NCI-H510A treated with DMSO at 0.1 percent for 48 hours (cell line): ENCODE results near the gene KCNH4.
"Not testable (repeated sequence)": the region's sequence is repeated elsewhere in the genome, so short reads cannot be mapped to it uniquely, and the experiment has no call there.

Source experiments
- DNase-seq: peaks from one replicate; lab custom pipeline; 2025; lab: John Stamatoyannopoulos, UW

KCNH4 gene

DNA sequence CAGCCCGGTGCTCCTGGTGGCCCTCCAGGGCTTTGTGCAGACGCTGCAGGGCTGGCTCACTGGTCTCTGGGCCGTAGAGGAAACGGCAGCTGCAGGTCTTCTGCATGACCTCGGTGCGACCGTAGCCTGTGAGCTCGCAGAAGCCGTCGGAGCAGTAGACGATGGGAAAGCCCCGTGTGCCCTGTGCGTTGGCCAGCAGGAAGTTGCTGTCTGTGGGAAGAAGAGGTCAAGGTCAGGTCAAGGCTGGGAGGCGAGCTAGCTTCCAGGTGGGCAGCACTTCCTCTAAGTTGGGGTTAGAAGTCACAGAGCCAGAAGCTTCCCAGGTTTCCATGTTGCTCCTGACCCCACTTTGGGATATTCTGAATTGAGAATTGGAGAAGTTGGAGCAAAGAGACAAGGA, 2.1 kb downstream of the KCNH4 start:
- DNase-seq, result no peak

DNA sequence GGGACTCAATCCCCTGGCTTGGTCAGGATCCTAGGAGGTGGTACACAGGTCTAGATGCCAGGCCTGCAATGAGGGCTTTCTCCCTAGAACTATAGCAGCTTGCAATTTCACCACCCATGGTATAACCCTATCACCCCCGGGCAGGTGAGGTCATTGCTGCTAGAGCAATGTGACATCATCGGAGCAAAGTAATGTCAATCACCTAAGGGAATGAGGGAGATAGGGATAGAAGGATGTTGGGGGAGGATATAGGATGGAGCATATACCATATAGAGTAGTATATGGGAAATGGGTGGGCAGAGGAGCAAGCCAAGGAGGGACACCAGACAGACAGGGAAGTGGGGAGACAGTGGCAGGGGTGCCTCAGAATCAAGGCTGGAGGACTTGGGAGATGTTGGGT, 3.3 kb downstream of the KCNH4 start:
- DNase-seq, result no peak

DNA sequence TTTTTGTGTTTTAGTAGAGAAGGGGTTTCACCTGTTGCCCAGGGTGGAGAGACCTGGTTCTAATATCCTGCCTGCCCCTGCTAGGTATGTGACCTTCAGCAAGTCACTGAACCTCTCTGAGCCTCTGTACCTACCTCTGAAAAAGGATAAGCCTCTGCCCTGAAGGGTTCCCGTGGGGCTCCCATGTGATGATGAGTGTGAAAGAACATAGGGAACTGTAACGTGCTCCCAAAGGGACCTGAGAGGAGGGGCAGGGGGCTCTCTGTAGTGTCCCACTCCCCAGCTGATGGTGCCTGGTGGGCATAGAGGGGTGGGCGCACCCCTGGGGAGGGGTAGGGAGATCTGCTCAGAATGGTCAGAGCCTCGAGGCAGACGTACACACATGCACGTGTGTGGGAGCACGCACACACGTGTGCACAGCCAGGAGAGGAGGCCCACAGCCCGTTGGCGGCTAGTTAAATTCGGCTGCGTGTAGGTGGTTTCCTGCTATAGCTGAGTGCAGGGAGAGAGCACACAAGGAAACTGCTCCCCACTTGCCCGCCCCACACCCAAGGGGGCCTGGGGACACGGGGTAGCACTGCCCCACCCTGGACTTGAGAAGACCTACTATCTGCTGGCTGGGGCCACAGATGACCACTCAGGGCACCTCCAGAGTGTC, 6.7 kb downstream of the KCNH4 start:
- DNase-seq, result no peak

DNA sequence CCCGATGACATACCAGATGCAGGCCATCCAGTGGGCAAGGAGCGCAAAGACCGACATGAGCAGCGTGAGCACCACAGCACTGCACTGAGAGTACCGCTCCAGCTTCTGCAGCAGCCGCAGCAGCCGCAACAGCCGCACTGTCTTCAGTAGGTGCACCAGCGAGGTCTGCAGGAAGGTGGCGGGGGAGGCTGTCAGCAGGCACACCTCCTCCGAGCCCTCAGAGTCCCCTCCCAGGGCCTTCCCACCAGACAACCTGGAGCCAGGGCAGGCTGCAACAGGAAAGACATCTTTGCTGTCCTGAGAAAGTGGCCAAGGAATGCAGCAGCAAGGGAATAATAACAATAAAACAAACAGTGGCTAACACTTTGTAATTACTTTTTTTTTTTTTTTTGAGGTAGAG, 9.1 kb downstream of the KCNH4 start:
- DNase-seq, result no peak

DNA sequence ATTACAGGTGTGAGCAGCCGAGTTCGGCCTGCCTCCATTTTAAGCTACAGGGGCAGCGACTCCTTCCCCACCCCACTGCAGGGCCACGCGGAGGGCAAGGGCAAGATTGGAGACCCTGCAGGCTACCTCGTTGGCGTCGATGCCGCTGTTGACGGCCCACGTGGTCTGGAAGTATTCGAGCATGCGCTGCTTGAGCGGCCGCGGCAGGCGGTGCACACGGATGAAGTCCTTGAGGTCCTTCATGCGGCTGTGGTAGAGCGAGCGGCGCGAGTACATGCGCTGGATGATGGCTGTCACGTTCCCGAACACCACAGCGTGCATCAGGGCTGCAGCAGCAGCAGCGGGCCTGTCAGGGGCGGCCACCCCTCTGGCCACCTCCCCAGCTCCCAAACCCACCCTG, 11.6 kb downstream of the KCNH4 start:
- no peak for DNase-seq

DNA sequence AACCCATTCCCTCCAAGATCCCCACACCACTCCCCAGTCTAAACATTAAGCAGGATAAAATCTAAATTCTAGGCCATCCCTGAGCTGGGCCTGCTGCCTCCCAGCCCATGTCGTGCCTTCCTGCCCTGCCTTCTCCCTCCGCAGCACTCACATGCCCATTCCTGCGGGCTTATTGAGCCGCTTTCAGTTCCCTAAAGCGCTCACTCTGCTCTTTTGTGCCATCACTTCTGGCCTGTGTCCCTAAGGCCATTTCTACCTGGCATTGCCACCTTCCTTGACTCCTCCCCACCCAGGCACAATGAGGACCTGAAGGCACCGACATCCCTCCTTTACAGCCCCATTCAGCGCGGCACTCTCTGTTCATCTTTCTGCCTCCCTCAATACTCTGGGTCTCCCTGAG, 13.1 kb downstream of the KCNH4 start:
- no peak for DNase-seq

DNA sequence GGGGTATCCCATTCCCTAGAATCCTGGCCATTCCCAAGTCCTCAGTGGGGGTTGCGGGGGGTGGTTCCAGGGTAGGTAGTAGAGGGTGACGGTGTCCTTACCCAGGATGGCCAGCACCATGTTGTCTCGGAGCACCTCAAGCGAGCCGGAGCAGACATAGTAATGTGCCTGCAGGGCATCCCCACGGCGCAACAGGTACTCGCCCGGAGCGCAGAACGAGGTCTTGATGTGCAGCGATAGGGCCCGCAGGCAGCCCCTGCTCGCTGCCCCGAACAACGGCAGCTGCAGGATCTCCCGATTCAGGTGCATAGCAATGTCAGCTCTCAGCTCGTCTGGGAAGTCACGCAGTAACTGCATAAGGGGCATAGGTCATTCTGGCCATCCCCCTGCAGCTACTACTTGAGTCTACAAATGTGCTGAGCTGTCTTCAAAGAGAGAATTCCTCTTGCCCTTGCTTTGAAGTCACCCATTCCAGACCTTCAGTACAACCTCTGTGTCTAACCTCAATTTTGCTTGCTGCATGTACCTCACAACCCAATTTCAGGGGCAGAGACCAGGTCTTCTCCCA, 14.7 kb downstream of the KCNH4 start:
- no peak for DNase-seq

DNA sequence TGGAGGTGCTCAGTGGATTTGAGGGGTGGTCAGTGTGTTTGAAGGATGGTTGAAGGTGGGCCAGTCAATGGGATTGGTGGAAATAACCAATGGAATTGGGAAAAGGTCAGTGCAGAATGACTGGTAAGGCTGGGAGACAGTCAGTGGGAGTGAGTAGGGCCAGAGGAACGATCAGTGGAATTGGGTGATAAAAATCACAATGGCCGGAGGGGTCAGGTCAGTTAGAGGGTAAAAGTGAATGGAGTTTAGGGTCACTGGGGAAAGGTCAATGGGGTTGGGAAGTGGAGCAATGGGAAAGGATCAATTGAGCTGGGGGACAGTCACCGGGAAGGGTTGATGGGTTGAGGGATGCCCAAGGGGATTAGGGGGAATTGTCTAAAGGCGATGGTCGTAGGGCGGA, 15.2 kb downstream of the KCNH4 start:
- no peak for DNase-seq

DNA sequence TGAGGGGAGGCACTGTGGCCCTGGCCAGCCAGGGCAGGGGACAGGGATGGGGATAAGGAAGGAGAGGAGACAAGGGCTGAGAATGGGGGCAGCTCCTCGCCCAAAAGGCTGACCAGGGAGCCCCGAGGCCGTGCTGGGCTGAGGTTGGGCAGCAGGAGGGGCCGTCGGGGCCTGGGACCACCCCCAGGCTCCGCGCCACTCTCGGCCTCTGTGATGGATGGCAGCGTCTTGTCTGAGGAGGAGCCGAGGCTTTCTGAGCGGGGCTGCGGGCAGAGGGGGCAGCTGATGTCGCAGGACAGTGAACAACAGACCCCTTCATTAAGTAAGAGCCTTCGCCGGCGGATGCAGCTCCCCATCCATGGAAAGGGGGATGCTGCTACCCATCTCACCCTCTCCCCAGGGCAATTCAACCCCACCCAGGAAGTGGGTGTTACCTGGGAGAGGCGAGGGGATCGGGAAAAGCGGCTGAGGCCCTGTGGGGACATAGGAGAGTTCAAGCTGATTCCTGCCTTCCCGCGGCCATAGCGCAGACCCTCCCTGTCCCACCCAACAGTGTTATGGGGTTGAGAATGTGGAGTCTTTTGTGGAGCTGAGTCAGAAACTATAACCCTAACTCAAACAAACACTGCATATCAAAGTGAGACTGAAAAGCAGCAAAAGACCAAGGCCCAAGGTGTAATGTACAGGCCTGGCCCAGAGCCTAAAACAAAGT, 17.1 kb downstream of the KCNH4 start:
- DNase-seq, result no peak

DNA sequence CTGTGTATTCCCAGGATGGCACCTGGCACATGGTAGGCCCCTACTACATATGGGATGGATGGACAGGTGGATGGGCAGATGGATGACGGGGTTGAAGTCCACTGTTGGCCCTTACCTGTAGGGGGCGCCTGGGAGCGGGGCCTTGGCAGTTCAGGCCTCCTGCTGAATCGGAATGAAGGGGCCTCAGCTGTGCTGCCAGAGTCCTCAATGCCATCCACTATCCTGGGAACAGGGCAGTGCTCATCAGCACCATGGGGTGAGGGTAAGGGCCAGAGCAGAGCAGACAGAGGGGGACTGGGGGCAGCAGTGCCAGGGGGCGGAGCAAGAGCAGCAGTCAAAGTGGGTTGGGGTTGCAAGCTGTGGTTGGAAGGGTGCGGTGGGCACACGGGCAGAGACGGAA, 17.8 kb downstream of the KCNH4 start:
- no peak for DNase-seq

DNA sequence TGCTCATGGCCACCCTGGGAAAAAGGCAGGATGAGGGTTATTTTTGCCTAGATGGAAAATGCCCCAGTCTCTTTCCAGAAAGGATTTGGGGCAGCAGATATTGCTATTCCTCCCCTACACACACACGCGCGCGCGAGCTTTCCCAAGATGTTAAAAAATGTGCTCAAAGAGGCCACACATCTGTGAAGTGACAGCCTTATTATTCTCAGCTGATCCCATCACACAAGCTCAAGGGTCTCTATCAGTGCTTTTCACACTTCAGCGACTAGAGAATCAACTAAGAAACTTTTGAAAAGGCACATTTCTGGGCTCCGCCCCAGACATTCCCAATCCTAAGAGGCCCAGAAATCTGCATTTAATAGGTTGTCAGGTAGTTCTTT, 20.4 kb downstream of the KCNH4 start:
- DNase-seq, result no peak

DNA sequence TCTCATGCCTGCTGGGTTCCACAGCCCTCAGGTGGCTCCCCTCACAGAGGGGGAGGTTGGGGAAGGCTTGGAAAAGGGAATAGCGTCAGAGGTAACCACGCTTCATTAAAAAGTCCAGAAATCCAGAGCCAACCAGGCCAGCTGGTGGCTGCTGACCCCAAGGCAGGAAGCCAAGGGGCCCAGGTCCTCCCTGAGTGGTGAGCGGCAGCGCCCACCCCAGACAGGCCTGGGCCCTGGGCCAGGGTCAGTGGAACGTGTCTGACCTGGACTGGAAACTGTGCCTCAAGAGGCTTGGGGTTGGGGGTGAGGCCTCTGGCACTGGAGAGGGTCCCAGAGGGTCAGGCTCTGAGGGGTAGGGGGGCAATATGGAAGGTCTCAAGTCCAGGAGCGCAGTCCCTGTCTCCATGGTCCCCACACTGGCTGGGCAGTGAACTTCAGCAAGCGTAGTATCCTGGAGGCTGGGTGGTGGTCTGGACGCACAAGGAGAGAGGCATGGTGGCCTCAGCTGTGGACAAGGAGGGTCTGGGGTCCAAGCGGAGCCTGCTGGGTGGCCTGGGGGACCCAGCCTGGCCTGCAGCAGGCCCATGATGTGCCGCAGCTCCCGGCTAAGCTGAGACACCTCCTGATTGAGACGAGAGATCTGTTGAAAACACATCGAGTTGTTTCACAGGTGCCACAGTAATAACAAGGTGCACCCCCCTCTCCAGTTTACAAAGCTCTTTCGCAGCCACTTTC, 21.0 kb downstream of the KCNH4 start:
- no peak for DNase-seq

DNA sequence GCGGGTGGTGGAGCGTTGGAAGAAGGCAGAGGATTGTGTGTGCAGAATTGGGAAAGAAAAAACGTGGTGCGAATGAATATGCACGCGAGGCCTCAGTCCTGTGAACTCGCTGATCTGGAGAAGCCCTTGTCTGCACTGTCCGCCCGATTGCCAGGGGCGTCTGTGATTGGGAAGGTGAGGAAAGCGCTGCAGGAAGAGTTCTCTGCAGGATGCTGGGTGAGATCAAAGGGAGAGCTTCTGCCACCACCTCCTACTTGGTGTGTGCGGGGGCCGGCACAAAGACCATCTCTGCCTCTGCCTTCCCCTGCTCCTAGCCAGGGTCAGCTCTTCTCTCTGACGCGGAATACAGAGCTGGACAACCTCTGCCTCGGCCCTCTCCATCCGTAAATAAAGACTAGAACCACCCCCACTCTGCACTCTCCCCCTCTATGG, 25.3 kb downstream of the KCNH4 start:
- no peak for DNase-seq

DNA sequence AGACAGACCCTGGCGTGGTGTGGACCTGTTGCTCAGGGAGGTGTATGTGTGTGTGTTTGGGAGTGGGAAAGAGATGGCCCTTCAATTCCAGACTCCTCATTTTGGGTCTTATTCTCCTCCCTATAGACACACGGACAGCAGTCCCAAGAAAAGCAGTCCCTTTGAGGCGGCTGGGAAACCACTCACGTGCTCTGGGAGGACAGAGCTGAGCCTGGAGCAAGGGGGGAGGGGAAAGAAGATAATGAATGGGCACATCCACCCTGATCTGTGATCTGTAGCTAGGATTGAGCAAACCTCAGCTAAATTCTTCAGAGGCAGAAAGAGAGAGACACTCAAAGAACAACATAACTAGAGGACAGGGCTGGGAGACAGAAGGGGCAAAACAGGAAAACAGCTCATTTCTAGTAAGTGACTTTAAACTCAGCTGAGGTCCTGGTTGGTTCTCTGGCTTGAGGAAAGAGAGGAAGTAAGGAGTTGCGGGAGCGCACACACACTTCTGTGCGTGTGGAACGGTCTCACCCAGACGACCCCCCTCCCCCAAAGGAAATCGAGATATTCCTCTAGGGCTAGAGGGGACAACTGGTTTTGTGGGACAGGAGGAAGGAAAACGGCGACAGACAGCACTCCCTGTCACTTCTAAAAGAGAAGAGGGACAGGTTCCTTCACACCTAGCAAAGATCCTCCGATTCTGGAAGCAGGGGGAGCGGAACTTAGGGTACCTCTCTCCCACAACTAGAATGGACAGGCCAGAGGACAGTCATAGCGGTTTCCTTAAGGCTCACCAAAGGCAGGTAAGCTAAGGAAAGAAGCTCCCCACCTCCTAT, 26.8 kb downstream of the KCNH4 start:
- DNase-seq, result no peak

DNA sequence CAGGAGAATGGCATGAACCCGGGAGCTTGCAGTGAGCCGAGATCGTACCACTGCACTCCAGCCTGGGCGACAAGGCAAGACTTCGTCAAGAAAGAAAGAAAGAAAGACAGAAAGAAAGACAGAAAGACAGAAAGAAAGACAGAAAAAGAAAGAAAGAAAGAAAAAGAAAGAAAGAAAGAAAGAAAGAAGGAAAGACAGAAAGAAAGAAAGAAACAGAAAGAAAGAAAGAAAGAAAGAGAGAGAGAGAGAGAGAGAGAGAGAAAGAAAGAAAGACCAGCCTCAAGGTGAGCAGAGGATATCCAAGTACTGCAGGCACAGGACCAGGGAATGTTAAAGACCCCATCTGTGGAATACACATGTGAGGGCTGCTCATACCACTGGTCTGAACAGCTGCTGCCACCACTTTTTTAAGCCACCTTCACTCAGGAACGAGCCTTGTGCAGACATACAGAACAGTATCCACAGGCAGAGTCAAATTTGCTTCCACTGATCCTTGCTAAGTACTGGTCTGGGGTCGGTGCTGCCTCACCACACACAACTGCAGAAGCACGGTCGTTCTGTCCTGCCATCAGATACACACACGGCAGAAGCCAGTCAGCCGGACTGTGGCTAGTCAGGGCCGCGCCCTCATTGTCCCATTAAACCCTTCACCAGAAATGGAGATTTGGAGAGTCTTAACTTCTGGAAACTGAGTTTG, 33.9 kb downstream of the KCNH4 start:
- DNase-seq, result no peak

DNA sequence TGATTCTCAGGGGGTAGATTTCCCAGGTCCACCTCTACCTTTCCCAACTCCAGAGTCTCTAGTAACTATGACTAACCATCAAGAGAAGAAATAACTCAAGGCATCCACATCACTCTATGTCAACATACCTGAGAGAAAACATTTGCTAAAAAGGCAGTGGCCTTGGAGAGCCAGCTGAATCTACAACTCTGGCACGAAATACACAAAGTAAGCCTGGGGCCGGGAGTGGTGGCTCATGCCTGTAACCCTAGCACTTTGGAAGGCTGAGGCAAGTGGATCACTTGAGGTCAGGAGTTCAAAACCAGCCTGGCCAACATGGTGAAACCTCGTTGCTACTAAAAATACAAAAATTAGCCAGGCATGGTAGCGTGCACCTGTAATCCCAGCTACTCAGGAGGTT, 37.8 kb downstream of the KCNH4 start:
- DNase-seq, result not testable (repeated sequence)

DNA sequence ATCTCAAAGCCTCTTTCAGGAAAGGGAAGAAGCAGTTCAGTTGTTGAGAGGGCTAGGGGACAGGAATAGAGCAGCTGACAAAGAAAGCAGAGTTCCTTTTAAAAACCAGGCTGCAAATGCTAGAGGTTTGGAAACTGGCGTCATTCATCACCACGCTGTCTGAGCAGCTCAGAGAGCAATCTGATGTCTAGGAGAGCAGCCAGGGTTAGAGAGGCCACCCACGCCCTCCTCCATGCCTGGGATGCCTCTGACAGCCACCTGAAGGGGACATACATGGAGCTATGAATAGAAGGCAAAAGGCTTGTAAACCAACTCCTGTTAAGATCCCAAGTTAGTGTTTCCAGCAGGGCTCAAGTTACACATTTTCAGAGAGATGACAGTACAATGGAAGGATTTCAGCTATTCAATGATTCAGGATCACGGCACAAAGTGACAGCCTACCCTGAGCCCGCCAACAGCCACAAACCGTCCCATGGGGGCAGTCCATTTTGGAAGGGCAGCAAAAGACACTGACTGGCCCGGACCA, 38.5 kb downstream of the KCNH4 start:
- DNase-seq, result no peak

DNA sequence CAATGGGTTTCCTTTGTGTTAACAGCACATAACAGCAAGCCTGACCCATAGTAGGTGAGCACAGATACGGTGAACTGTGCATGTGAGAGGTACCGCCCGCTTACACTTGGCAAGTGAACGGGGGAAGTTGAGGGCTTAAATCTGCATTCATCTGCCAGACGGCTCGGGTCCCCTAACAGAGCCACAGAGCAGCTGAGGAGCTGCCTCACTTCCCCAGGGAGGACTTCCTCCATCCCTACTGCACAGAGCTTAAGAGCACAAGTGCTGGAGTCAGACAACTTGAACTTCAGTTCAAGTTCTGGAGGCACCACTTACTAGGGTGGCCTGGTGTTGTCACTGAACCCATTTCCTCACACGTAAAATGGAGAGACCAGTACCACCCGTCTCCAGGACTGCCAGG, 39.6 kb downstream of the KCNH4 start:
- no peak for DNase-seq

DNA sequence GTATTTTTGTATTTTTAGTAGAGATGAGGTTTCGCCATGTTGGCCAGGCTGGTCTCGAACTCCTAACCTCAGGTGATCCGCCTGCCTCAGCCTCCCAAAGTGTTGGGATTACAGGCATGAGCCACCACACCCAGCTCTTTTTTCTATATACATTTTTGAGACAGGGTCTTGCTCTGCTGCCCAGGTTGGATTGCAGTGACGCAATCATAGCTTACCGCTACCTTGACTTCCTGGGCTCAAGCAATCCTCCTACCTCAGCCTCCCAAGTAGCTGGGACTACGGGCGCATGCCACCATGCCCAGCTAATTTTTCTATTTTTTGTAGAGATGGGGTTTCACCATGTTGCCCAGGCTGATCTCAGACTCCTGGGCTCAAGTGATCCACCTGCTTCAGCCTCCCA, 40.3 kb downstream of the KCNH4 start:
- not testable (repeated sequence) for DNase-seq

DNA sequence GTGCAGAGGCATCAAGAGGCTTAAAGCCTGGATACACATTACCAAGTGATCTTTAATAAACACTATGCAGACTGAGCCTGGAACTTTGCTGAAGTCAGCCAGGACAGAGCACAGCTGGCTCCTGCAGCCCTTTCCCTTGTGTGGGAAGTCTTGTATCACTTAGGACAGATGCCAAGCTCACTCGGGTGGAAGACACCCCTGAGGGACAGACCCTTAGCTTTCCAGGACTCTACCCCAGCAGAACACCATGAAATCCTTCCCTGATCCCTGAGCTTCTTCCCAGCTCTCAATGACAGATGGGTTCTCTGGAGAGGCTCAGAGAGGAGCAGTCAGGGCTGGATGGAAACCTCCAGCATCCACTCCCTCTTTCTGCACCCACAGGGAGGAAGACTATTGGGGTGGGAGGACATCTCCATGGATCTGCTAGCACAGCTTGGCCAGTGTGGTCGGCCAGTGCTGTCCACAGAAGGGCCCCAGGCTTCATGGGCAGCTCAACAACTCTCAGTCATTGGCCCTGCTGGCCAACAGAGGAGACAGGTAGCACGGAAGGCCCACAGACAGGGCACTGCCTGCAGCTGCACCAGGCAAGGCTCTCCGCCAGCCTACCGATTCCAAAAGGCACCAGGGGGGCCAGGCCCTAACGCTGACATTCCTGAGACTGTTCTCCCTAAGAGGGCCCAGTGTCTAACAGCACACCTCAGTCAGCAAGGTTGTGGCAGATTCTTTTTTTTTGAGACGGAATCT, 42.0 kb downstream of the KCNH4 start:
- DNase-seq, result no peak

DNA sequence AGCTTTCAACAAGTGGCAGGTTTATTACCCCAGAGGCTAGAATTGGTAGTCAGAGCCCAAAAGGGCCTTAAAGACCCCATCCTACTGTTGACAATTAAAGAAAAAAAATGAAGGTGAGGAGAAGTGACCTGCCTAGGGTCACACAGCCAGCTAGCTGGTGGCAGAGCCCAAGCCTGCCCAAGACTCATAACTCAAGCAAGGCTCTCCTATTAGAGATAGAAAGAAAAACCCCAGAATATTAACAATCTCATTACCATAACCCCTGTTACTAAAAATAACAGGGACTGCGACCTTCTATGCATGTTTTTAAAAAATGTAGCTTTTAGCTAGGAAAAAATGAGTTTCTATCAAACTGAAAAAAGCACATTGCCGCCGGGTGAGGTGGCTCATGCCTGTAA, 44.3 kb downstream of the KCNH4 start:
- DNase-seq, result no peak
